Measurements from ENCODE around the gene ISCA2. TPM values are rescaled to one million over a fixed set of nuclear protein-coding genes. Genes with fewer than 3 reads are reported as not detected.

The ISCA2 gene
- total and polyA plus RNA-seq, 2 experiments from 2014 or later = 21.5 to 80.2 TPM

- TF ChIP-seq CTCF (IDR thresholded peaks at IDR 0.05; ENCODE audit: poor library complexity) (peak; percentile 20), EZH2phosphoT487 (IDR thresholded peaks at IDR 0.05; ENCODE audit: low read depth, severe bottlenecking, unreplicated experiment) (no peak)
- no peak overlapping the region for H3K4me3 ChIP-seq
- H3K27ac ChIP-seq = no peak overlapping the region
- H3K79me2 ChIP-seq = no peaks in the 10 kb centered on the region
- H3K9me3 ChIP-seq (ENCODE audit: low read depth) = no peaks in the 10 kb centered on the region
- WGBS (ENCODE audit: low lambda C conversion rate, missing lambda C conversion rate) = 46% methylated on average over 5 of the region's 5 CpGs
- no peak overlapping the region for H3K4me2 ChIP-seq
- peak; percentile 40 for DNase-seq (ENCODE audit: low spot score)
- H3K36me3 ChIP-seq (replicated peaks; ENCODE audit: insufficient read depth, low read depth) = no peaks in the 10 kb centered on the region
- no peak overlapping the region for H2AFZ ChIP-seq
- H3K27me3 ChIP-seq = no peaks in the 10 kb centered on the region
- no peaks in the 10 kb centered on the region for H3K4me1 ChIP-seq (ENCODE audit: insufficient read depth)
- H3K9me2 ChIP-seq (replicated peaks; ENCODE audit: insufficient read depth) = no peaks in the 10 kb centered on the region
- H4K20me1 ChIP-seq (ENCODE audit: insufficient read depth, poor library complexity, severe bottlenecking) = no peaks in the 10 kb centered on the region
Observed at GRCh38 chr14:74531467-74531866, 37.9 kb downstream of the ISCA2 start.

GRCh38 chr14:74532246-74532645, 38.7 kb downstream of the ISCA2 start:
- Histone ChIP-seq H3K27me3 (no peaks in the 10 kb centered on the region), H2AFZ (no peak overlapping the region), H3K4me3 (no peak overlapping the region), H4K20me1 (ENCODE audit: insufficient read depth, poor library complexity, severe bottlenecking) (no peaks in the 10 kb centered on the region), H3K36me3 (replicated peaks; ENCODE audit: insufficient read depth, low read depth) (no peaks in the 10 kb centered on the region), H3K9me2 (replicated peaks; ENCODE audit: insufficient read depth) (no peaks in the 10 kb centered on the region), H3K4me2 (no peak overlapping the region), H3K9me3 (ENCODE audit: low read depth) (no peaks in the 10 kb centered on the region), H3K27ac (no peak overlapping the region), H3K4me1 (ENCODE audit: insufficient read depth) (no peaks in the 10 kb centered on the region), H3K79me2 (no peaks in the 10 kb centered on the region)
- DNase-seq (ENCODE audit: low spot score) = no peak
- TF ChIP-seq CTCF (IDR thresholded peaks at IDR 0.05; ENCODE audit: poor library complexity) = no peak
- TF ChIP-seq EZH2phosphoT487 (IDR thresholded peaks at IDR 0.05; ENCODE audit: low read depth, severe bottlenecking, unreplicated experiment) = no peak
- TF ChIP-seq EZH2 (IDR thresholded peaks at IDR 0.05; ENCODE audit: borderline replicate concordance) = no peak
- WGBS (ENCODE audit: low lambda C conversion rate, missing lambda C conversion rate) = 90% methylated on average over 10 of the region's 10 CpGs

GRCh38 chr14:74533576-74533975, 40.0 kb downstream of the ISCA2 start:
- H3K4me1 ChIP-seq (ENCODE audit: insufficient read depth) = no peaks in the 10 kb centered on the region
- 91% methylated on average over 7 of the region's 7 CpGs for WGBS (ENCODE audit: low lambda C conversion rate, missing lambda C conversion rate)
- no peaks in the 10 kb centered on the region for H3K79me2 ChIP-seq
- H3K9me3 ChIP-seq (ENCODE audit: low read depth) = no peaks in the 10 kb centered on the region
- no peak overlapping the region for H3K4me3 ChIP-seq
- H3K9me2 ChIP-seq (replicated peaks; ENCODE audit: insufficient read depth) = no peaks in the 10 kb centered on the region
- no peak for DNase-seq (ENCODE audit: low spot score)
- no peak overlapping the region for H2AFZ ChIP-seq
- H3K36me3 ChIP-seq (replicated peaks; ENCODE audit: insufficient read depth, low read depth) = no peaks in the 10 kb centered on the region
- no peaks in the 10 kb centered on the region for H4K20me1 ChIP-seq (ENCODE audit: insufficient read depth, poor library complexity, severe bottlenecking)
- H3K4me2 ChIP-seq = no peak overlapping the region
- H3K27ac ChIP-seq = no peak overlapping the region
- TF ChIP-seq CTCF (IDR thresholded peaks at IDR 0.05; ENCODE audit: poor library complexity) (no peak), EZH2 (IDR thresholded peaks at IDR 0.05; ENCODE audit: borderline replicate concordance) (no peak), EZH2phosphoT487 (IDR thresholded peaks at IDR 0.05; ENCODE audit: low read depth, severe bottlenecking, unreplicated experiment) (no peak)
- no peaks in the 10 kb centered on the region for H3K27me3 ChIP-seq

Measured in hepatocyte (in vitro differentiated cells).